ENCODE results near the gene RNF207. TPM values are rescaled to one million over a fixed set of nuclear protein-coding genes. Genes with fewer than 3 reads are reported as not detected.

RNF207 gene
- total RNA-seq, 1 experiment from 2014 or later, result 22.7 TPM

DNA sequence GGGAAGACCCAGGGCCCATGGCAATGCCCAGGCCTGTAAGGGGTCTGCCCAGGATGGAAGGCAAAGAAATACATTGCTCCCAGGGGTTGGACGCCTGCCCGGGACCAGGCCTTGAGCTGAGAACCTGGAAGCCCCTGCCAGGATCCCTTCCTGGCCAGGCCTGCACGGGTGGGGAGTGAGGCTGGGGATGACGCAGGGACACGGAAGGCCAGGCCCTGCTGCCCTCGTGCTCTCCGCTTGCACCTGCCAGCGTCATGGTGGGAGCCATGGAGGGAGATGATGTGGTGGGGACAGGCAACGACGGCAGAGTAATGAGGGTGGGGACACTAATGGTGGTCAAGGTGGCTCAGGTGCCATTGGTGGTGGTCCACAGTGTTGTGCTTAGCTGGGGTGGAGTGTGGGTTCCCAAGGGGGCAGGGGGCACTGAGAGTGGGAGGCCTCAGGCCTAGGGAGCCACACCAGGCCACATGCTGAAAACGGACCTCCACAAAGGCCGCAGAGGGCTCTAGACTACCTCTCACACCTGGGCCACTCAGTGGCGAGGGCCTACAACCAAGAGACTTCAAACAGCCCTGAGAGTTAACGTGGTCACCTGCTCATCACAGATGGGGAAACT, 42.4 kb downstream of the RNF207 start:
- DNase-seq (ENCODE audit: low spot score), result no peak

DNA sequence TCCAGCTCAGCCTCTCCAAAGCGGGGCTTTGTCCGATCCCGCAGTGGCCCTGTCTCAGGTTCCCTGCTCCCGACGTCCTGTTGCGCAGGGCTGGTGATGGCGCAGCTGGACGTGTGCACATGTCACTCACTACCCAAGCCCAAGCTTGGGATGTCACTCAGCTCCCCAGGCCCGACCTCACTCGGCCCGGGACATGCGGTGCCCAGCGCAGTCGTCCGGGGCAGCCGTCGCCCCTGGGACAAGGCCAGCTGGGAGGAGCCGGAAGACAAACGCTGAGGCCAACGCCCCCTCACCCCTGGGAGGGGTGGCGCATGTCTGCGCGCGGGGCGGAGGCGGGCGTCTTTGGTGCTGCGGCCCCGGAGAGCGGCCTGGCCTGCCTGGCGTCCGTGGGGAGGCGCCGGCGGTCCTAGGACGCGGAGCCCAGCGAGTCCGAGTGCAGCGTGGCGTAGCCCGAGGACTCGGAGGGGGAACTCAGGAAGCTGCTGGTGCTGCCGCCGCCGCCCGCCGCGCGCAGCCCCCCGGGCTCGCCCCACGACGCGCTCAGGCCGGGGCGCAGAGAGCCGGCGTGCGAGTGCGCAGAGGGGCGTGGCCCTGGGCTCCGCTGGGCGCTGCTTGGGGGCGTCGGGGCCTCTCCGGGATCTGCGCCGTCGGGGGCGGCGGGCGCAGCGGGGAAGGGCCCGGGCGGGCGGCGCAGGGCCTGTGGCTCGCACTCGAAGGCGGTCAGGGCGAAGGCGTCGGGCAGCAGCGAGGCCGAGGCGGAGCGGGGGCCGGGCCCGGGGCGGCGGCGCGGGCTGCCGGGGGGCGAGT, 43.2 kb downstream of the RNF207 start:
- no peak for DNase-seq (ENCODE audit: low spot score)

DNA sequence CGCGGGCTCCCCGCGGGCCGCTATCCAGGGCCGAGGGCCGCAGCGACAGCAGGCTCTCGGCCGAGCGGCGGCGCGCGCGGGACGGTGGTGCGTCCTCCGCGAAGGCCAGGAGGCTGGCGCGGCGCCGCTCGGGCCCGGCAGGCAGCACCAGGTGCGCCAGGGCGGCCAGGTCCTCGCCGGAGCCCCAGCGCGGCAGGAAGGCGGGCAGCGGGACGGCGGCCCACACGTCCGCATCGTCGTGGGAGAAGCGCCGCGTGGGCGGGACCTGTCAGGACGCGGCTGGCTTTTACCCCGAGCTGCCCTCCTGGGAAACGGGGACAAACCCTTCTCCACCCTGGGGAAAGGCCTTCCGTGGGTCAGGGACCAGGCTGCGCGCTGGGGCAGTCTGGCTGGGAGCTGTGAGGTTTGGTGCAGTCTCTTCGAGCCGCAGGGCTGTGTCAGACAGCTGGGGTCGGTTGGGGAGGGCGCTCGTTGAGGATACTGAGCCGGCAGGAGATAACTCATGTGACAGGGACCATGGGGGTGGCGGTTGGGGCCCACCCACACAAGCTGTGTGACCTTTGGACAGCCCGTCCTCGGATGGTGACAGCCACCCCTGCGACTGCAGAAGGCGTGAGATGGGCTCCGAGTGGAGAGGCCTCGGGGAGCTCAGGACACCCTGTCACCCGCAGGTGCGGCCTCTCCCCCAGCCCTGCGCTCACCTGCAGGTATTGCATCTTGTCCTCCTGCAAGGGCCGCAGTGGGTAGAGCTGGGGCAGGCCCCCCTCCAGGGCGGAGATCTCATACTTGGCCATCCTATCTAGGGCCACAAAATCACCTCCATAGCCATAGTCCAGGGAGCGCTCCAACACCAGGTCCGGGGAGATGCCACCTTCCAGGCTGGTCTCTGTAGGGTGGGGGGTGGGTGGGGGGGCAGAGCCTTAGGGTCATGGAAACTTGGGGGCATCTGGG, 44.1 kb downstream of the RNF207 start:
- no peak for DNase-seq (ENCODE audit: low spot score)

DNA sequence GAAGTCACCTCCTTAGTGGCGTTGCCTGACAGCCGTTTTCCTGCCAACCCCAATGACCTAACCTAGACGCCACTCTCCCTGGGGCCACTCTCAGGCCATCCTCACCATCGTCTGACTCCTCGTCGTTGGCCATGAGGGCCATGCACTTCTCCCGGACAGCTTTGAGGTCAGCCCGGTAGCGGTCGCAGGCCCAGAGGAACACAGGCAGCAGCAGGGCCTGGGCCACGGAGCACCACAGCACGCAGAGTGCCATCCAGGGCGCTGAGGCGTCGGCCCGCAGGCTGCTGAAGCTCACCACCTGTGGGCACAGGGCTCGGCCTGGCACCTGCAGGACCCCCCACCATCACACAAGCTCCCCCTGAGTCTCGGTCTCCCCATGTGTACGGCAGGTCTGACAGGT, 45.3 kb downstream of the RNF207 start:
- no peak for DNase-seq (ENCODE audit: low spot score)

DNA sequence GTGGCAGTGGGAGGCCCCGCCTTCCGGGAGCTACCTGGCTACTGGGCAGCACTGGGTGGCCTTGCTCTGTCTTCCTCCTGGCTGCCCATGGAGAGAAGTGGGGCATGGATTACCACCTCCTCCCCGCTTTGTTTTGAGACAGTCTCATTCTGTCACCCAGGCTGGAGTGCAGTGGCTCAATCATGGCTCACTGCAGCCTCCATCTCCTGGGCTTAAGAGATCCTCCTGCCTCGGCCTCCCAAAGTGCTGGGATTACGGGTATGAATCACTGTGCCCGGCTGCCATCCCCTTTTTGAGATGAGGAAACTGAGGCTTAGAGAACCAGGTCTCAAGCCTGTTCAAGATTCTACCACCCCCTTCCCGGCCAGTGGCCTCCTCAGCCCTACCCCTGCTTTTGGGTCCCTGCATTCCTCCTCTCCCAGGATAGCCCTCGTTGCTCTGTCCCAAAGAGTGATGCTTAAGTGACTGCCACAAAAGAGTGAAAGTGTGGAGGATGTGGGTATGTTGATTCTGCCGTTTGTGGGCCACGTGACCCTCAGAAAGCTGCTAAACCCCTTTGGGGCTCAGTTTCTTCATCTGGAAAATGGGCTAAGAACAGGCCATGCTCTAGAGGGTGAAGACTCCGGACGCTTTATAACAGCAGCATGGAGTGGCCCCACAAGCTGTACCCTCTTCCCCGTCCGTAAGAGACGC, 45.9 kb downstream of the RNF207 start:
- DNase-seq (ENCODE audit: low spot score), result no peak

- no peak for DNase-seq (ENCODE audit: low spot score)
Observed at GRCh38 chr1:6252374-6252710, 46.4 kb downstream of the RNF207 start.

DNA sequence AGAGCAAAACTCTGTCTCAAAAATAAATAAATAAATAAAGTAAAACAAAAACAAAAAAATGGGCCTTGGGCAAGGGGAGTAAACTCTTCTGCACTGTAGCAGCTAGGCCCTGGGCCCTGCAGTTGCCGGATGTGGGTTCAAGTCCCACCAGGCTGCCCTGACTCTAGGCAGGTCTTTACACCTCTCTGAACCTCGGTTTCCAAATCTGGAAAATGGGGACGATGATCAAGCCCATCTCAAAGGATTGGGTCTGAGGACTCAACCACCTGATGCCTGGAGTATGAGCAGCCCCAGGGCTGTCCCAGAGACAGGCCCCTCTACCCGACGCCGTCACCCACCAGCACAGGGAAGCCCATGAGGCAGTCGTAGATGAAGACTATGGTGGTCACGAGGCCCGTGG, 47.5 kb downstream of the RNF207 start:
- no peak for DNase-seq (ENCODE audit: low spot score)

DNA sequence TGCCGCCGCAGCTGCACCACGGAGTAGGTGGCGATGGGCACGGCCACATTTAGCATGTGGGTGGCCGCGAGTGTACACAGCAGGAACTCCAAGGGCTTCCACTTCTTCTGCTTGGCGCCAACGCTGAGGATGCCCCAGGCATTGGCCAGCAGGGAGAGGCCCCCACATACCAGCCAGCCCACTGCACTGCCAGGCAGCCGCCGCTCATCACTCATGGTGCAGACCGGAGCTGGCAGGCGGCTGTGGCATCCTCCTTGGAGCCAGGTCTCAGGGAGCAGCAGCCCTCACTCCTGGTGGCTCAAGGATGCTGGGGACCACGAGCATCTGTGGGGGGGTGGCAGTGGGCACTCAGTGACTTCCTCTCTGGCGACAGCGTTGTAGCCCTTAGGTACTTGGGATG, 48.8 kb downstream of the RNF207 start:
- no peak for DNase-seq (ENCODE audit: low spot score)

- DNase-seq (ENCODE audit: low spot score), result no peak
Observed at GRCh38 chr1:6256645-6257044, 50.7 kb downstream of the RNF207 start.

GRCh38 chr1:6257541-6258069, 51.7 kb downstream of the RNF207 start:
- no peak for DNase-seq (ENCODE audit: low spot score)

DNA sequence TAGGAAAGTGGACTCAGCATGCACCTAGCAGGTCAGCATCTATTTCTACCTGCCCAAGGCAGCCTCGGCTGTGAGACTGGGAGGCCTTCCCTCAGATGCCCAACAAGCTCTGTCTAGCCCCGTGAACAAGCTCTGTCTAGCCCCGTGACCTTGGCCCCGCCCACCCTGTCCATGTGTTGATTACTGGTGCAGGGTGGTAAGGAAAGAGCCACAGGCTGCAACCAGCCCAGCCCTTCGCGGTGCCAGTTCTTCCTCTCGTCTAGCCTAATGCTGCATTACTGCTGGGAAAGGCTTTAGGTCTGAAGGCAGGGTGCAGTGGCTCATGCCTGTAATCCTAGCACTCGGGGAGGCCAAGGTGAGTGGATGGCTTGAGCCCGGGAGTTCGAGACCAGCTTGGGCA, 52.8 kb downstream of the RNF207 start:
- DNase-seq (ENCODE audit: low spot score), result no peak

- peak; percentile 79 for DNase-seq (ENCODE audit: low spot score)
Observed at GRCh38 chr1:6259491-6260362, 53.8 kb downstream of the RNF207 start.

DNA sequence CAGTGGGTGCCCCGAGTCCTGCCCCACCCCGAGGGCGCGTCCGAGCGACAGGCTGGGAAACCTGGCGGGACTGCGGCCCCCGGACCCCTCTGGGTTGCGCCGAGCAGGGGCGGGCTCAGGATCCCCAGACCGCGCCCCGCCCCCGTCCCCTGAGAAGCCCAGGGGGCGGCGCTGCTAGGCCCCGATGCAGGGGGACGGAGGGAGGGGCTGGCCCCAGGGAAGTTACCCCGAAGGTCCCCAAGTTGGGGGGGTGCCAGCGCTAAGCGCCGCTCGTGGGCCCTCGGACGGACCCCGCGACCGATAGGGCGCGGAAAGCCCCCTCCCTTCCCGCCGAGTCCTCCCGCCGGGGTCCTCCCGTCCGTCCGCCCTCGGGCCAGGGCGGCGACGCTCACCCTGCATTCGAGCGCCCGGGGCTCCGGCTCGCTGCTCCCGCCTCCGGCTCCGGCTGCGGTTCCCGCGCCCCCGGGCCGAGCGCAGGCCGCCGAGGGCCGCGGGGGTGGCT, 54.6 kb downstream of the RNF207 start:
- no peak for DNase-seq (ENCODE audit: low spot score)

DNA sequence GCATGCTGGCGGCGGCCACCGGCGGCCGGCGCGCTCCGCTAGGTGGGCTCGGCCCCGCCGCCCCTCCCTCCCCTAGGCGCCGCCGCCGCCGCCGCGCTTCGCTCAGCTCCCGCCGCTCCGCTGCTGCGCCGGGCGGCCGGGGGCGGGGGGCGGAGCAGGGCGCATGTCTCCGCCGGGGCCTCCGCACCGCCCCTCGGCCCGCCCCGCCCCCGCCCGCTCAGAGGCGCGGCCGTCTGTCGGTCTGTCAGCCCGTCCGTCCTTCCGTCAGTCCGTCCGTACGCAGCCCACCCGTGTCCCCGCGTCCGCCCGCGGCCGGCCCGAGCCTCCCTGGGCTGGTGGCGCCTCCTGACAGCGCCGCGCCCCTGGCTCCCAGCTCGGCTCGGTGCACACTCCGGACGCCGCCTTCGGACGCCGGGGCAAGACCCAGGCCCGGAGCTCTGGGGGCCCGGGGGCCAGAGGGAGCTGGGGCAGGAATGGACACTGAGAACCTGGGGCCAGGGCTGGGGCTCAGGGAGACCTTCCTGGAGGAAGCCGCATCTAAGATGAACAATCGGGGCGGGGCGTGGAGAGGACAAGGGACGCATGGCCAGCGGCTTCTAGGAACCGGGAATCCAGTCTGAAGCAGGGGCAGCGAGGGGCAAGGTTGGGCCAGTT, 55.2 kb downstream of the RNF207 start, which contains the start of gene GPR153:
GPR153 (minus strand) TSS at position 138 of the 654 bp plus-strand sequence. CDS start 6,193 bp downstream, outside the sequence.
- DNase-seq (ENCODE audit: low spot score), result no peak

DNA sequence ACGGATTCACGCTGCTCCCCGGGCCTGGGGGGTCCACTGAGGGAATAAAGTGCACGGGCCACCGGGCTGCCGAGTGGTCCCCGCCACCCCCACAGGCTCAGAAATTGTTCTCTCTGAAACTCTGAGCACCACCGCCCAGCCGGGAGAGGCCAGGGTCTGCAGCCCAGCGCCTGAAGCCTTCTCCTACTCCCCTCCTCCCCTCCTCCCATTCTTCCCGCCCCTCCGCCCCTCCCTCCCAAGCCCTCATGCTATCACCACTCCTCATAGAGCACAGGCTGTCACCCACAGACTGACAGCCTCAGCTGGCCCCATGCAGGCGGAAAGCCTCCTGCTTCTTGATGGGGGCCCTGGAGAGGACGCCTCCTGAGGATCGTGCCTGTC, 55.7 kb downstream of the RNF207 start:
- DNase-seq (ENCODE audit: low spot score), result no peak

GRCh38 chr1:6262555-6263420, 56.9 kb downstream of the RNF207 start:
- no peak for DNase-seq (ENCODE audit: low spot score)

GRCh38 chr1:6263716-6264115, 57.8 kb downstream of the RNF207 start:
- no peak for DNase-seq (ENCODE audit: low spot score)

DNA sequence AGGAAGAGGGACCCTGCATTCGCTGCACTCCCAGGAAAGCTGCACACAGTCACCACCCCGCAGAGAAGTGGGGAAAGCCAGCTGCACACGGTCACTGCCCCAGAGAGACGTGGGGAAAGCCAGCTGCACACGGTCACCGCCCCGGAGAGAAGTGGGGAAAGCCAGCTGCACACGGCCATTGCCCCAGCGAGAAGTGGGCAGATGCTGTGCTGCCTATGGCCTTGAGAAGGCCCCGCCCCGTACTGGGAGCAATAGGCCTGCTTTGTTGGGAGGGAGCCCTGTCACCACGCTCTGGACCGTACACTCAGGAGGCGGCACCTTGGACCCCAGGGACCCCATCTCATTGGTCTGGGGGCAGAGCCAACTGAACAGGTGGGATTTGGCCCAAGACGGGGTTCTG, 59.2 kb downstream of the RNF207 start:
- DNase-seq (ENCODE audit: low spot score), result no peak

GRCh38 chr1:6266641-6267040, 60.7 kb downstream of the RNF207 start:
- no peak for DNase-seq (ENCODE audit: low spot score)

All from HT-29 (cell line).